Vagina (tissue), 2 donors: Measurements from ENCODE around the gene ARHGAP27. TPM values are rescaled to one million over a fixed set of nuclear protein-coding genes. Genes with fewer than 3 reads are reported as not detected.
"Not testable (repeated sequence)": the region's sequence is repeated elsewhere in the genome, so short reads cannot be mapped to it uniquely, and the experiment has no call there.

Source experiments
- DNase-seq, 2 donors: peaks; one replicate each; pipeline ENCODE4 v3.0.0-alpha.2; 2017; ENCODE audit errors: extremely low spot score in 2 of 2
- H3K27ac ChIP-seq: fragments of 200-600 bp; sonication (generic); one replicate; pipeline ENCODE4 v1.5.1; 2019
- H3K27me3 ChIP-seq: fragments of 200-600 bp; sonication (generic); one replicate; pipeline ENCODE4 v1.5.1; 2019
- H3K36me3 ChIP-seq, 2 donors: fragments of 200-600 bp; sonication (generic); one replicate each; pipeline ENCODE4 v1.5.1; 2017 to 2019
- H3K4me1 ChIP-seq: fragments of 200-600 bp; sonication (generic); one replicate; pipeline ENCODE4 v1.5.1; 2019
- H3K4me3 ChIP-seq, 2 donors: fragments of 200-600 bp; sonication (generic); 1 replicate in 1 of 2; 2 replicates in 1 of 2; pipeline ENCODE4 v1.5.1; 2016 to 2019
- H3K9me3 ChIP-seq: fragments of 200-600 bp; sonication (generic); one replicate; pipeline ENCODE4 v1.5.1; 2019
- POLR2A ChIP-seq, 2 donors: fragments of 450-650 bp; IDR thresholded peaks; one replicate each; pipeline ENCODE4 v1.6.1; 2017; ENCODE audit warnings: antibody characterized with exemption in 2 of 2, mild to moderate bottlenecking in 2 of 2, moderate library complexity in 2 of 2
- POLR2AphosphoS5 ChIP-seq, 2 donors: sonication (generic); formaldehyde crosslinking; IDR thresholded peaks; one replicate each; pipeline ENCODE4 v1.9.0; 2017; ENCODE audit warnings: antibody characterized with exemption in 2 of 2, mild to moderate bottlenecking in 2 of 2, low read depth in 1 of 2; ENCODE audit not compliant: insufficient read depth in 1 of 2
- intact Hi-C: fragments of 100-400 bp; cut with DNase I; formaldehyde crosslinking; loops from one replicate; pipeline ENCODE4 v1.15.1; 2023
- total RNA-seq: library from RNA; depleted of rRNA; stranded (reverse); fragments of >200 nt; gene quantifications from one replicate; pipeline ENCODE4 v1.2.3, GENCODE V29; 2016
- TF ChIP-seq, protein P1 (sequence below), 3 experiments: fragments of 450-650 bp in 2 of 3; fragments of 200-600 bp in 1 of 3; sonication (generic) in 1 of 3; IDR thresholded peaks; one replicate each; pipeline ENCODE4 v1.5.1; 2017 to 2019; ENCODE audit warnings: antibody characterized with exemption in 3 of 3, mild to moderate bottlenecking in 2 of 3, moderate library complexity in 2 of 3

Gene ARHGAP27
- total RNA-seq, 1 donor from 2014 or later = 80.0 TPM

DNA sequence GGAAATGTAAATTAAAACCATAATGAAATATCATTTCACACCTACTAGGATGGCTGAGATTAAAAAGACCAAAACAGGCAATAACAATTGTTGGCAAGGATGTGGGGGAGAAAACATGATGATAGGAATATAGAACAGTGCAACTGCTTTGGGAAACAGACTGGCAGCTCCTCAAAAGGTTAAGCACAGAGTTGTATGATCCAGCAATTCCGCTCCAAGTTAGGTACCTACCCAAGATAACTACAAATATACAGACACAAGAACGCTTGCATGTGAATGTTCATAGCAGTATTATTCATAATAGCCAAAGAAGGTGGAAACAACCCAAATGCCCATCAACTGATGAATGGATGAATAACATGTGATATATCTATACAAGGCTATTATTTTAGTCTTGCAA is 80.8 kb downstream of the ARHGAP27 start:
- Histone ChIP-seq H3K27me3 (no peaks in the 10 kb centered on the region), H3K36me3 (no peaks in the 10 kb centered on the region), H3K27ac (no peak overlapping the region), H3K4me1 (peaks cover 4% of the 10 kb centered on the region), H3K9me3 (no peaks in the 10 kb centered on the region), H3K4me3 (no peak overlapping the region)
- intact Hi-C loops = no loop called here
- DNase-seq = no peak
- TF ChIP-seq POLR2A (IDR thresholded peaks at IDR 0.05) = no peak
- TF ChIP-seq, protein P1, sequence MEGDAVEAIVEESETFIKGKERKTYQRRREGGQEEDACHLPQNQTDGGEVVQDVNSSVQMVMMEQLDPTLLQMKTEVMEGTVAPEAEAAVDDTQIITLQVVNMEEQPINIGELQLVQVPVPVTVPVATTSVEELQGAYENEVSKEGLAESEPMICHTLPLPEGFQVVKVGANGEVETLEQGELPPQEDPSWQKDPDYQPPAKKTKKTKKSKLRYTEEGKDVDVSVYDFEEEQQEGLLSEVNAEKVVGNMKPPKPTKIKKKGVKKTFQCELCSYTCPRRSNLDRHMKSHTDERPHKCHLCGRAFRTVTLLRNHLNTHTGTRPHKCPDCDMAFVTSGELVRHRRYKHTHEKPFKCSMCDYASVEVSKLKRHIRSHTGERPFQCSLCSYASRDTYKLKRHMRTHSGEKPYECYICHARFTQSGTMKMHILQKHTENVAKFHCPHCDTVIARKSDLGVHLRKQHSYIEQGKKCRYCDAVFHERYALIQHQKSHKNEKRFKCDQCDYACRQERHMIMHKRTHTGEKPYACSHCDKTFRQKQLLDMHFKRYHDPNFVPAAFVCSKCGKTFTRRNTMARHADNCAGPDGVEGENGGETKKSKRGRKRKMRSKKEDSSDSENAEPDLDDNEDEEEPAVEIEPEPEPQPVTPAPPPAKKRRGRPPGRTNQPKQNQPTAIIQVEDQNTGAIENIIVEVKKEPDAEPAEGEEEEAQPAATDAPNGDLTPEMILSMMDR (IDR thresholded peaks at IDR 0.05) = no peak
- no peak for TF ChIP-seq POLR2AphosphoS5 (IDR thresholded peaks at IDR 0.05; ENCODE audit: insufficient read depth in 1 of 2, low read depth in 1 of 2)

DNA sequence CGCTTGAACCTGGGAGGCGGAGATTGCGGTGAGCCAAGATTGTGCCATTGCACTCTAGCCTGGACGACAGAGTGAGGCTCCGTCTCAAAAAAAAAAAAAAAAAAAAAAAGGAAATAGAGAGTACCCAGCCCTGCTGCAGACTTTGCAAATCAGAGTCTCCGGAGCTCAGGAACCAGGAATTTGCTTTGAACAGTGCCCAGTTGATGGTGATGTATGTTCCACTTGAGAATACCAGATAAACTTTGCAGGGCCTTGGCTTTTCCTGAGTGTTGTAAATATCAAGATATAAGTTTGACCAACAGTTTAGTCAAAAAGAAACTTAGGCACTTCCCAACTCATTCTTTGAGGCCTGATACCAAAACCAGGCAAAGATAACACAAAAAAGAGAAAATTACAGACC is 85.2 kb downstream of the ARHGAP27 start:
- TF ChIP-seq POLR2A (IDR thresholded peaks at IDR 0.05) (no peak), POLR2AphosphoS5 (IDR thresholded peaks at IDR 0.05; ENCODE audit: insufficient read depth in 1 of 2, low read depth in 1 of 2) (no peak)
- TF ChIP-seq, protein P1 (IDR thresholded peaks at IDR 0.05) = no peak
- peaks cover 27% of the 10 kb centered on the region for H3K4me1 ChIP-seq
- DNase-seq = no peak
- H3K4me3 ChIP-seq = no peak overlapping the region
- intact Hi-C loops = no loop called here
- H3K9me3 ChIP-seq = no peaks in the 10 kb centered on the region
- no peak overlapping the region for H3K27ac ChIP-seq
- no peaks in the 10 kb centered on the region for H3K27me3 ChIP-seq
- H3K36me3 ChIP-seq = no peaks in the 10 kb centered on the region

- Histone ChIP-seq H3K36me3 (no peaks in the 10 kb centered on the region), H3K27me3 (no peaks in the 10 kb centered on the region), H3K27ac (peak overlapping the region; percentile 60), H3K4me3 (peak overlapping the region in 1 of 2 donors; percentile 2), H3K4me1 (peaks cover 37% of the 10 kb centered on the region), H3K9me3 (no peaks in the 10 kb centered on the region)
- intact Hi-C loops = no loop called here
- TF ChIP-seq, protein P1 (IDR thresholded peaks at IDR 0.05) = no peak
- TF ChIP-seq POLR2AphosphoS5 (IDR thresholded peaks at IDR 0.05; ENCODE audit: insufficient read depth in 1 of 2, low read depth in 1 of 2) (no peak), POLR2A (IDR thresholded peaks at IDR 0.05) (no peak)
- DNase-seq = peak; percentile 77 to 90
Measured at GRCh38 chr17:45346216-45347015, 86.3 kb downstream of the ARHGAP27 start.

DNA sequence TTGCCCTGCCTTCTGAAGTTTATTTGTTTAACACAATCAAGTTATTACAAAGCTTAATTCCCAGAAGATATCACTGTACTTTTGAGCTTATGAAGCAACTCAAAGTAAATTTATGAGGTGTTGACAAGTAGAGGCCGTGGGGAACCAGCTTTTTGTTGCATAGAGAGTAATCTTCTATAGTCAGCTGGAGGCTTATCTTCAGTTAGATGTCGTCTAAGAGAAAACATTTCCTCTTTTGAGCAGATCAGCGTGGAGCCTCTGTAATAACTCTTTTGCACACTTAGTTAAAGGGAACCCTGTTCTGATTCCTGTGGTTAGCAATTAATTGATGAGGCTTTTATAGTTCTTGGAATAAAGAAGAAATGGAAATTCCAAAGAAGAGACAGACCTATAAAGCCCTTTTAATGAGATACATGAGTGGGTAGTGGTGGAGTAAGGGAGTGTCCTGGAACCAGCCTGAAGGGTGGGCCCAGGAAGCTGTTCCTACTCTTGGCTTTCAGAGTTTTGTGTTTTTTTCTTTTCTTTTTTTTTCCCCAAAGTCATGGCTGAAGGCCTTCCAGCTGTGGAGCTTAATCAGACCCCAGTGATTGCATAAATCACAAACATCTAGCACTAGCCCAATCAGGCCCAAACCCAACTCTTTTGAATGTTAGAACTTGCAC is 87.0 kb downstream of the ARHGAP27 start:
- H3K36me3 ChIP-seq = no peaks in the 10 kb centered on the region
- H3K27me3 ChIP-seq = no peaks in the 10 kb centered on the region
- H3K9me3 ChIP-seq = no peaks in the 10 kb centered on the region
- peaks cover 43% of the 10 kb centered on the region for H3K4me1 ChIP-seq
- TF ChIP-seq POLR2AphosphoS5 (IDR thresholded peaks at IDR 0.05; ENCODE audit: insufficient read depth in 1 of 2, low read depth in 1 of 2) = peak; percentile 29 to 42
- TF ChIP-seq, protein P1 (IDR thresholded peaks at IDR 0.05) = no peak
- H3K4me3 ChIP-seq = peak overlapping the region in 1 of 2 donors; percentile 2
- H3K27ac ChIP-seq = peak overlapping the region; percentile 60
- DNase-seq = no peak
- intact Hi-C loops = no loop called here

GRCh38 chr17:45345246-45345553 is 87.5 kb downstream of the ARHGAP27 start:
- H3K27ac ChIP-seq = peak overlapping the region; percentile 60
- peaks cover 43% of the 10 kb centered on the region for H3K4me1 ChIP-seq
- H3K27me3 ChIP-seq = no peaks in the 10 kb centered on the region
- TF ChIP-seq POLR2A (IDR thresholded peaks at IDR 0.05) (no peak), POLR2AphosphoS5 (IDR thresholded peaks at IDR 0.05; ENCODE audit: insufficient read depth in 1 of 2, low read depth in 1 of 2) (no peak)
- TF ChIP-seq, protein P1 (IDR thresholded peaks at IDR 0.05) = no peak
- H3K9me3 ChIP-seq = no peaks in the 10 kb centered on the region
- intact Hi-C loops = no loop called here
- DNase-seq = peak; percentile 37 to 88
- H3K36me3 ChIP-seq = no peaks in the 10 kb centered on the region
- H3K4me3 ChIP-seq = no peak overlapping the region

- peak in 1 of 2 donors; percentile 20 for DNase-seq
- intact Hi-C loops, H3K9me3 ChIP-seq, H3K4me3 ChIP-seq, H3K36me3 ChIP-seq, H3K27ac ChIP-seq, H3K27me3 ChIP-seq: not testable (repeated sequence)
- H3K4me1 ChIP-seq = peaks cover 43% of the 10 kb centered on the region
Measured at GRCh38 chr17:45343967-45344664, 88.6 kb downstream of the ARHGAP27 start.
